GM12892 (cell line): Measurements from ENCODE around the gene CACNG5.

Experiments used
- DNase-seq: peaks from one replicate; pipeline ENCODE4 v3.0.0; 2011; ENCODE audit not compliant: insufficient read length
- FAIRE-seq: peaks from 2 replicates; lab custom pipeline; 2011; peaks lifted over from hg19 to GRCh38; lab: Jason Lieb, UNC
- POLR2A ChIP-seq: IDR thresholded peaks from 2 replicates; pipeline ENCODE4 v1.6.1; 2011; ENCODE audit warnings: low read depth, low read length, control low read depth
- POLR2AphosphoS5 ChIP-seq: IDR thresholded peaks from 2 replicates; pipeline ENCODE4 v1.6.1; 2011; ENCODE audit warnings: low read depth, low read length, control low read depth
- TAF1 ChIP-seq: IDR thresholded peaks from 2 replicates; pipeline ENCODE4 v1.6.1; 2011; ENCODE audit warnings: low read depth, mild to moderate bottlenecking, control low read depth, low read length, borderline replicate concordance

CACNG5 gene

GRCh38 chr17:66860204-66860603, 25.3 kb downstream of the CACNG5 start:
- no peak for TF ChIP-seq TAF1
- TF ChIP-seq POLR2AphosphoS5 = no peak
- TF ChIP-seq POLR2A = no peak
- FAIRE-seq = no peak
- no peak for DNase-seq

DNA sequence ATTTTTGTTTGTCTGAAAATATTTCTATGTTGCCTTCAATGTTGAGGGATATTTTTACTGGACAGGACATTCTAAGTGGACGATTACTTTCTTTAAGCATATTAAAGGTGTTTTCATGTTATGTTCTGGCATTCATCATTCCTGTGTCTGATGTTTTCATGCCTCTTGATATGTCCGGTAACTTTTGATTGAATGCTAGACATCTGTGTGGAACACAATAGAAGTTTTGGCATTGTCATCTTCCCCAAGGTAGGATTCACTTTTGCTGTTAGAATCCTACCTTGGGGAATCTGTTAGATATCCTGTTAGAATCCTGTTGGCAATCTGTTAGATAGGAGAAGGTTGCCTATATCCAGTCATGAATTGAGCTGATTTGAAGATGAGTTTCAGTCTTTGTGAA, 28.9 kb downstream of the CACNG5 start:
- FAIRE-seq = no peak
- DNase-seq = no peak
- no peak for TF ChIP-seq POLR2A
- no peak for TF ChIP-seq TAF1
- TF ChIP-seq POLR2AphosphoS5 = no peak

DNA sequence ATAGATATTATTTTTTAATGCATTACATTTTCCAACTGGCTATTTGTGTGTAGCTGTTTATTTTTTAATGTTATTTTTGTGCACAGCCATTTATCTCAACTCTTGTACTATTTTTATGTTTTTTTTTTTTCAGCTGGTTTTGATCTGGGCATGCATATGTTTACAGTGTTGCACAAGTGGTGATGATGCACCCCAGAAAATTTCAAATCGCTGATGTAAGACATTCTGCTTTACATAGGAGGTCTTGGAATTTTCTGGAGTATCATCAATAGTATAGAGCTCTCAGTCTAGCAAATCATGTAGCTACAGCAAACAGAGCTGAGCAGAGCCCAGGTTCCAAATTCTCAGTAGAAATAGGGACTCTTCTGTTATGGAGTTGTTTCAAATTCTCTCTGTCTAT, 30.2 kb downstream of the CACNG5 start:
- FAIRE-seq (no peak), DNase-seq (no peak)
- no peak for TF ChIP-seq TAF1
- TF ChIP-seq POLR2AphosphoS5 = no peak
- no peak for TF ChIP-seq POLR2A

- no peak for DNase-seq
- no peak for FAIRE-seq
- TF ChIP-seq POLR2AphosphoS5 = no peak
- TF ChIP-seq POLR2A = no peak
Observed at GRCh38 chr17:66873962-66874361, 39.0 kb downstream of the CACNG5 start.

DNA sequence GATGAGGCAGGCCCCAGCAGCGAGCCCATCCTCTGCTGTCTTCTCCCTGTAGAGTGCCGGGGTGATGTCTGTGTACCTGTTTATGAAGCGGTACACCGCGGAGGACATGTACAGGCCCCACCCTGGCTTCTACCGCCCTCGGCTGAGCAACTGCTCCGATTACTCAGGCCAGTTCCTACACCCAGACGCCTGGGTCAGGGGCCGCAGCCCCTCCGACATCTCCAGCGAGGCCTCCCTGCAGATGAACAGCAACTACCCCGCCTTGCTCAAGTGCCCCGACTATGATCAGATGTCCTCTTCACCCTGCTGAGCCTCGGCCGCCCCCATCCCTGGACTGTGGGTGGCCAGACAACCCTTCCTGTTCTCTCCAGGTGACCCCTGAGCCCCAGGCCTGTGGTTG, 50.0 kb downstream of the CACNG5 start:
- FAIRE-seq (no peak), DNase-seq (no peak)
- no peak for TF ChIP-seq POLR2AphosphoS5
- TF ChIP-seq POLR2A = no peak
- TF ChIP-seq TAF1 = no peak

DNA sequence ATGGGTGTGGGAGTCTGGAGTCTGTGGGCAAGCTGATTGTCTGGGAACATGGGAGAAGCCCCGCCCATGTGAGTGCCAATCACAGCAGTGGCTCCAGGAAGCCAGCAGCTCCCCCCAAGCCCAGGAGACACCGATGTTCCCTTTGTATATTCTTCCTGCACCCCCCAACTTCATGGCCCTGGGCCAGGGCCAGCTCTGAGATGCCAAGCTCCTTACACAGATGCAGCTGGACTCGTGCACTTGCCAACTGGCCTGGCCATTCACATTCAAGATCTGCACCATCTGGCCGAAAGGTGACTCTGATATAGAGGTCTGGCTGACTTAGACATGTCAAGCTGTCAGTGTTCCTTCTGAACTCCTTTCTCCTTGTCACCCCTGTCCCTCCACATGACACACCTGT, 50.5 kb downstream of the CACNG5 start:
- DNase-seq = no peak

DNA sequence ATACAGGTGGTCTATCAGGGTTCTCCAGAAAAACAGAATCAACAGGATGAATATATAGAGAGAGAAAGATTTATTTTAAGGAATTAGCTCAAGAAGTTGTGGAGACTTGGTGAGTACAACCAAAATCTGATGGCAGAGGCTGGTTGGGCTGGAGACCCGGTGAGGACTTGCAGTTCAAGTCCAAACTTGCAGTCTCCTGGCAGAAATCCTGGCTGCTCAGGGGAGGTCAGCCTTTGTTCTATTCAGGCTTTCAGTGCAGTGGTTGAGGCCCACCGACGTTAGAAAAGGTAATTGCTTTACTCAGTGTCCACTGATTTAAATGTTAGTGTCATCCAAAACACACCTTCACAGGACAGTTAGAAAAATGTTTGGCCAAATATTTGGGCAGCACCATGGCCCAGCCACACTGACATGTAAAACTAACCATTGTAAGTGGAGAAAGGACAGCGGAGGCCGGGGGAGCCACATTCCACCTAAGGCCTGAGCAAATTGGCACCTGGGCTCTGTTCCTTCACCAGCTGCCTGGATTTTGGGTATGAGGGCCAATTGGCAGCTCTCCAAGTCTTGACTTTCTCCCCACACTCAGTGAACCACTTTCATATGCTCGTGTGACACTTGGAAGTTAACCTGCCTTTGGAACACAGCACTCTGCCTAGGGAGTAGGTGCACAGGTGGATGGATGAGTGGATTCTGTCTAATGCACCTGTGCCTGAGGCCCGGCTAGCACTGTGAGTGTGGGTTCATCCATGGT, 54.7 kb downstream of the CACNG5 start:
- FAIRE-seq (no peak), DNase-seq (no peak)
- TF ChIP-seq POLR2A (no peak), POLR2AphosphoS5 (no peak), TAF1 (no peak)

More for the DNA sequence above, 50.5 kb downstream of the CACNG5 start:
- no peak for FAIRE-seq
- no peak for TF ChIP-seq POLR2AphosphoS5
- no peak for TF ChIP-seq POLR2A
- TF ChIP-seq TAF1 = no peak

GRCh38 chr17:66892246-66892645, 57.3 kb downstream of the CACNG5 start:
- TF ChIP-seq POLR2A (no peak), POLR2AphosphoS5 (no peak), TAF1 (no peak)
- DNase-seq (no peak), FAIRE-seq (no peak)

GRCh38 chr17:66893382-66893781, 58.5 kb downstream of the CACNG5 start:
- TF ChIP-seq POLR2A (no peak), TAF1 (no peak), POLR2AphosphoS5 (no peak)
- DNase-seq = no peak
- no peak for FAIRE-seq

DNA sequence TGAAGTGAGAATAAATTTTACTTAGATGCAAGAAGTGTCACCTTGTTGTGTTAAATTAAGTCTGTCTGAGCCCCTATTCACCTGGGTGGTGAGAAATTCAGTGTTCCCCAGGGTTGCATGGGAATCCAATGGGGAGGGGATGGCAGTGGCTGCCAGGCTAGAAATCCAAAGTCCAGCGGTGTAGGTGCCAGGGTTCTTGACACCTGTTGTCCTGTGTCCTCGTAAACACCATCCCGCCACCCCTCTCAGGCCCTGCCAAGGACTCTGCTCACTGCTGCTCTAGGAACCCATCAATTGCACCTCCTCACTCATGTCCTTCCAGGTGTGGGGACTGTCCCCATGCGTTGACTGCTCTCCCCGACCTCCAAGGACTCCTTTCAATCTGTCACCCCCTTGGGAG, 58.9 kb downstream of the CACNG5 start:
- FAIRE-seq (no peak), DNase-seq (no peak)
- no peak for TF ChIP-seq POLR2AphosphoS5
- TF ChIP-seq TAF1 = no peak
- TF ChIP-seq POLR2A = no peak

- DNase-seq (no peak), FAIRE-seq (no peak)
Observed at GRCh38 chr17:66897141-66897540, 62.2 kb downstream of the CACNG5 start.

DNA sequence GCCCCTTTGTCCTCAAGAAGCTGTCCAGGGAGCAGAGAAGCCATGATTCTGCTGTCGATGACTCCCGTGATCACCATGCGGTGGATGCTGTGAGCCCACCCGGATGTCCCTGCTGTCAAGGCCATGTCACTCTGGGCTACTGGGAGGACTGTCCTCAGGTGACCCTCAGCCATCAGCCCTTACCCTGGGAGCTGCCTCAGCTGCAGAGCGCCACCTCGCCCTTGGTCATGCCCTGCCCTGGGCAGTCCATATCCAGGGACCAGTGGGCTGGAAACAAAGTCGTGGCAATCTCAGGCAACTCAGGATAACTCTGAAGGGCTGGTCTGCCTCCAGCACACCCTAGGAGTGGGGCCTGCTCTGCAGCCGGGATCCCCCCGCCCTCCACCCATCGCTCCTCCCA, 63.6 kb downstream of the CACNG5 start:
- no peak for DNase-seq
- no peak for FAIRE-seq
- TF ChIP-seq POLR2A = no peak
- TF ChIP-seq TAF1 = no peak
- no peak for TF ChIP-seq POLR2AphosphoS5

More at GRCh38 chr17:66897141-66897540, 62.2 kb downstream of the CACNG5 start:
- no peak for TF ChIP-seq POLR2A
- TF ChIP-seq POLR2AphosphoS5 = no peak
- no peak for TF ChIP-seq TAF1
